ENCODE results near the gene ZSCAN21. TPM values are rescaled to one million over a fixed set of nuclear protein-coding genes. Genes with fewer than 3 reads are reported as not detected.

ZSCAN21 gene
- total and polyA plus RNA-seq, 2 of the 4 experiments (the other 2 are of a cell fraction), result 11.5 to 13.3 TPM

DNA sequence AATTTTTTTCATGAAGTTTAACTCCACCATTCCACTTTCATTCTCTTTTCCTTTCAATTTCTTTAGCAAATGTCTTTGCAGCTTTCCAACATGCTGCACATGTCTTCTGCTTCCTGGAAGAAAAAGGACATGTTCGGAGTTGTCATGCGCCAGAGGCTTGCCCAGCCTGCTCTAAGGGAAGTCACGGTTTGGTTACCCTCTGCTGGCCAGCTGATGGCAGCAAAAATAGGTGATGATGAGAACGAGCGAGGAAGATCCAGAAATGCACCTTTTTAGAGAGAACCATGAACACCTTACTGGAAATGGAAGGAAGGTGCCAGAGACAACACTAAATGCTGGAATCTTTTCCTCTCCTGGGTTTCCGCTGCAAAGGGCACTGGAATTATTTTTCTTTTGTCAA lies 4.9 kb upstream of the ZSCAN21 start:
- H3K14ac ChIP-seq (replicated peaks; ENCODE audit: low read depth, low read length), result no peak overlapping the region
- H3K4me3 ChIP-seq (ENCODE audit: insufficient read depth, low read depth, low read length), result no peak overlapping the region
- H3K79me1 ChIP-seq (ENCODE audit: low read depth in 1 of 2, low read length in 2 of 2), result peaks cover 3 to 5% of the 10 kb centered on the region in 2 experiments; a peak in 2 of 4 replicates
- H3K56ac ChIP-seq (ENCODE audit: extremely low read depth, insufficient read depth, low read length), result no peak overlapping the region
- no peak overlapping the region for H4K8ac ChIP-seq (ENCODE audit: low read depth in 2 of 2, low read length in 2 of 2)
- TF ChIP-seq, protein P1, sequence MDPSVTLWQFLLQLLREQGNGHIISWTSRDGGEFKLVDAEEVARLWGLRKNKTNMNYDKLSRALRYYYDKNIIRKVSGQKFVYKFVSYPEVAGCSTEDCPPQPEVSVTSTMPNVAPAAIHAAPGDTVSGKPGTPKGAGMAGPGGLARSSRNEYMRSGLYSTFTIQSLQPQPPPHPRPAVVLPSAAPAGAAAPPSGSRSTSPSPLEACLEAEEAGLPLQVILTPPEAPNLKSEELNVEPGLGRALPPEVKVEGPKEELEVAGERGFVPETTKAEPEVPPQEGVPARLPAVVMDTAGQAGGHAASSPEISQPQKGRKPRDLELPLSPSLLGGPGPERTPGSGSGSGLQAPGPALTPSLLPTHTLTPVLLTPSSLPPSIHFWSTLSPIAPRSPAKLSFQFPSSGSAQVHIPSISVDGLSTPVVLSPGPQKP (IDR thresholded peaks at IDR 0.05; ENCODE audit: borderline replicate concordance, low read depth, low read length), result no peak
- TF ChIP-seq, protein P2, sequence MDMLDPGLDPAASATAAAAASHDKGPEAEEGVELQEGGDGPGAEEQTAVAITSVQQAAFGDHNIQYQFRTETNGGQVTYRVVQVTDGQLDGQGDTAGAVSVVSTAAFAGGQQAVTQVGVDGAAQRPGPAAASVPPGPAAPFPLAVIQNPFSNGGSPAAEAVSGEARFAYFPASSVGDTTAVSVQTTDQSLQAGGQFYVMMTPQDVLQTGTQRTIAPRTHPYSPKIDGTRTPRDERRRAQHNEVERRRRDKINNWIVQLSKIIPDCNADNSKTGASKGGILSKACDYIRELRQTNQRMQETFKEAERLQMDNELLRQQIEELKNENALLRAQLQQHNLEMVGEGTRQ (IDR thresholded peaks at IDR 0.05; ENCODE audit: low read depth, low read length), result no peak
- TF ChIP-seq SMC3 (IDR thresholded peaks at IDR 0.05; ENCODE audit: low read depth, low read length) (no peak), MXI1 (IDR thresholded peaks at IDR 0.05; ENCODE audit: borderline replicate concordance, low read depth, low read length) (no peak), POLR2A (IDR thresholded peaks at IDR 0.05; ENCODE audit: low read depth, low read length) (no peak), RAD21 (IDR thresholded peaks at IDR 0.05; ENCODE audit: low read length) (no peak), RCOR1 (IDR thresholded peaks at IDR 0.05; ENCODE audit: insufficient replicate concordance, low read length) (no peak), CHD1 (IDR thresholded peaks at IDR 0.05; ENCODE audit: low read depth, low read length) (no peak), BHLHE40 (IDR thresholded peaks at IDR 0.05; ENCODE audit: low read depth, low read length) (no peak)
- TF ChIP-seq, protein P3, sequence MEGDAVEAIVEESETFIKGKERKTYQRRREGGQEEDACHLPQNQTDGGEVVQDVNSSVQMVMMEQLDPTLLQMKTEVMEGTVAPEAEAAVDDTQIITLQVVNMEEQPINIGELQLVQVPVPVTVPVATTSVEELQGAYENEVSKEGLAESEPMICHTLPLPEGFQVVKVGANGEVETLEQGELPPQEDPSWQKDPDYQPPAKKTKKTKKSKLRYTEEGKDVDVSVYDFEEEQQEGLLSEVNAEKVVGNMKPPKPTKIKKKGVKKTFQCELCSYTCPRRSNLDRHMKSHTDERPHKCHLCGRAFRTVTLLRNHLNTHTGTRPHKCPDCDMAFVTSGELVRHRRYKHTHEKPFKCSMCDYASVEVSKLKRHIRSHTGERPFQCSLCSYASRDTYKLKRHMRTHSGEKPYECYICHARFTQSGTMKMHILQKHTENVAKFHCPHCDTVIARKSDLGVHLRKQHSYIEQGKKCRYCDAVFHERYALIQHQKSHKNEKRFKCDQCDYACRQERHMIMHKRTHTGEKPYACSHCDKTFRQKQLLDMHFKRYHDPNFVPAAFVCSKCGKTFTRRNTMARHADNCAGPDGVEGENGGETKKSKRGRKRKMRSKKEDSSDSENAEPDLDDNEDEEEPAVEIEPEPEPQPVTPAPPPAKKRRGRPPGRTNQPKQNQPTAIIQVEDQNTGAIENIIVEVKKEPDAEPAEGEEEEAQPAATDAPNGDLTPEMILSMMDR (conservative IDR thresholded peaks at IDR 0.05; ENCODE audit: low read depth, low read length), result no peak
- H3K4me1 ChIP-seq (ENCODE audit: control insufficient read depth, insufficient read depth, low read length), result peaks cover 5% of the 10 kb centered on the region
- H3K18ac ChIP-seq (ENCODE audit: low read depth, low read length), result no peak overlapping the region
- DNase-seq, result no peak
- WGBS, 2 experiments (ENCODE audit: extremely low coverage in 2 of 2, insufficient read length in 1 of 2), result 100% methylated on average over 2 of the region's 6 CpGs; no CpG with 5 or more reads in 1 of the 2 experiments
- no peak overlapping the region for H4K91ac ChIP-seq (ENCODE audit: insufficient read depth, low read depth, low read length)
- no peak overlapping the region for H2AFZ ChIP-seq (replicated peaks; ENCODE audit: low read length, poor library complexity)
- no peak for ATAC-seq (ENCODE audit: low read depth)
- 0 out of 2 replicates have a peak, but pooled peaks cover 4% of the 10 kb centered on the region for H3K9me1 ChIP-seq (ENCODE audit: insufficient read depth, low read length)
- no peak overlapping the region for H2AK5ac ChIP-seq (ENCODE audit: low read depth, low read length)
- H3K9me3 ChIP-seq (ENCODE audit: control insufficient read depth, insufficient read depth, low read length), result no peaks in the 10 kb centered on the region
- no peaks in the 10 kb centered on the region for H3K27me3 ChIP-seq (ENCODE audit: control insufficient read depth, insufficient read depth, low read length)
- no peak overlapping the region for H2BK120ac ChIP-seq (ENCODE audit: low read depth, low read length)
- no peak overlapping the region for H2BK20ac ChIP-seq (ENCODE audit: low read depth, low read length)
- H2AK9ac ChIP-seq (replicated peaks; ENCODE audit: low read depth, low read length, poor library complexity), result no peak overlapping the region
- in situ Hi-C loops (cut with MboI; ENCODE audit: low sequenced_read_pairs) (no loop called here), intact Hi-C loops (cut with micrococcal nuclease) (no loop called here), dilution Hi-C loops (cut with HindIII; ENCODE audit: low sequenced_read_pairs, unreplicated experiment) (no loop called here)
- H2BK15ac ChIP-seq (ENCODE audit: low read depth, low read length), result no peak overlapping the region
- H3K9ac ChIP-seq (ENCODE audit: low read depth, low read length), result no peak overlapping the region
- no peak overlapping the region for H3K4ac ChIP-seq (ENCODE audit: low read depth, low read length)
- H3K4me2 ChIP-seq (ENCODE audit: low read depth, low read length), result no peak overlapping the region
- H3K27ac ChIP-seq (ENCODE audit: insufficient read depth, low read length), result no peak overlapping the region
- ChIA-PET POLR2A (ENCODE audit: unreplicated experiment) (no interaction called here), CTCF (no interaction called here)
- no peaks in the 10 kb centered on the region; the same call in 1 of the 2 replicates for H3K36me3 ChIP-seq (ENCODE audit: control insufficient read depth, insufficient read depth, low read length)
- no TSS peak for BruUV-seq (replicated peaks)
- H3K23ac ChIP-seq (ENCODE audit: low read depth, low read length), result no peak overlapping the region
- no peaks in the 10 kb centered on the region for H4K20me1 ChIP-seq (ENCODE audit: insufficient read depth, low read length)
- H4K5ac ChIP-seq (ENCODE audit: low read depth, low read length), result no peak overlapping the region
- no peak overlapping the region for H2BK5ac ChIP-seq (ENCODE audit: low read depth, low read length, poor library complexity, severe bottlenecking)

Data from IMR-90 (cell line).